Brain pericyte (primary cell): ENCODE measurements around the gene MTCL1.
"Not testable (repeated sequence)": the region's sequence is repeated elsewhere in the genome, so short reads cannot be mapped to it uniquely, and the experiment has no call there.

Experiments used
- DNase-seq: peaks from one replicate; pipeline ENCODE4 v3.0.0-alpha.2; 2012; ENCODE audit warnings: low read depth, low spot score

MTCL1 gene

GRCh38 chr18:8742387-8743361, 37.3 kb downstream of the MTCL1 start:
- no peak for DNase-seq

- no peak for DNase-seq
Measured at GRCh38 chr18:8744038-8744437, 38.7 kb downstream of the MTCL1 start.

GRCh38 chr18:8744656-8745055, 39.3 kb downstream of the MTCL1 start:
- DNase-seq = no peak

- no peak for DNase-seq
Measured at GRCh38 chr18:8745355-8746014, 40.1 kb downstream of the MTCL1 start.

GRCh38 chr18:8747440-8747937, 42.1 kb downstream of the MTCL1 start:
- no peak for DNase-seq

- no peak for DNase-seq
Measured at GRCh38 chr18:8749492-8749891, 44.1 kb downstream of the MTCL1 start.

GRCh38 chr18:8750954-8751415, 45.6 kb downstream of the MTCL1 start:
- DNase-seq = peak; percentile 50

GRCh38 chr18:8751692-8752091, 46.3 kb downstream of the MTCL1 start:
- DNase-seq = no peak

GRCh38 chr18:8752329-8752728, 47.0 kb downstream of the MTCL1 start:
- DNase-seq = no peak

- DNase-seq = no peak
Measured at GRCh38 chr18:8754995-8755960, 49.9 kb downstream of the MTCL1 start.

GRCh38 chr18:8756571-8756970, 51.2 kb downstream of the MTCL1 start:
- DNase-seq = no peak

GRCh38 chr18:8757396-8757997, 52.1 kb downstream of the MTCL1 start:
- no peak for DNase-seq

GRCh38 chr18:8758466-8758865, 53.1 kb downstream of the MTCL1 start:
- DNase-seq = no peak

GRCh38 chr18:8760984-8761383, 55.6 kb downstream of the MTCL1 start:
- DNase-seq = no peak

- DNase-seq = not testable (repeated sequence)
Measured at GRCh38 chr18:8761535-8761934, 56.2 kb downstream of the MTCL1 start.

GRCh38 chr18:8762968-8763367, 57.6 kb downstream of the MTCL1 start:
- no peak for DNase-seq

- DNase-seq = no peak
Measured at GRCh38 chr18:8763611-8764010, 58.3 kb downstream of the MTCL1 start.

- peak; percentile 32 for DNase-seq
Measured at GRCh38 chr18:8765783-8766463, 60.6 kb downstream of the MTCL1 start.

- DNase-seq = no peak
Measured at GRCh38 chr18:8766559-8767293, 61.4 kb downstream of the MTCL1 start.

GRCh38 chr18:8767340-8767739, 62.0 kb downstream of the MTCL1 start:
- DNase-seq = no peak
